Spinal cord (tissue), 10 donors: ENCODE measurements around the gene B3GNT3. TPM values are rescaled to one million over a fixed set of nuclear protein-coding genes. Genes with fewer than 3 reads are reported as not detected.
A peak's percentile ranks its signal among the peaks of the same experiment; 100 is the strongest.

Experiments
- DNase-seq, 6 donors: peaks; one replicate each; pipeline versions ENCODE4 v3.0.0 to v3.0.0-alpha.2; 2013 to 2015; ENCODE audit warnings: low spot score in 6 of 6, low read depth in 4 of 6
- H3K27ac ChIP-seq: one replicate; pipeline ENCODE4 v1.5.1; 2013; ENCODE audit warnings: low read depth, low read length, control low read depth
- H3K27me3 ChIP-seq: one replicate; pipeline ENCODE4 v1.6.1; 2013; ENCODE audit warnings: low read length; ENCODE audit not compliant: control insufficient read depth, insufficient read depth
- H3K36me3 ChIP-seq: one replicate; pipeline ENCODE4 v1.6.1; 2013; ENCODE audit warnings: low read length; ENCODE audit not compliant: control insufficient read depth, insufficient read depth
- H3K4me1 ChIP-seq: one replicate; pipeline ENCODE4 v1.6.1; 2013; ENCODE audit warnings: low read length; ENCODE audit not compliant: control insufficient read depth, insufficient read depth
- H3K4me3 ChIP-seq: one replicate; pipeline ENCODE4 v1.5.1; 2013; ENCODE audit warnings: low read depth, low read length, control low read depth
- H3K9me3 ChIP-seq: one replicate; pipeline ENCODE4 v1.6.1; 2013; ENCODE audit warnings: low read length; ENCODE audit not compliant: control insufficient read depth, insufficient read depth
- WGBS: methylation state at CpG from one replicate; pipeline ENCODE4 v1.1.5; 2013; ENCODE audit warnings: missing lambda C conversion rate; ENCODE audit not compliant: insufficient coverage; 5-methylcytosine and 5-hydroxymethylcytosine counted together
- polyA plus RNA-seq, 2 donors: library from polyadenylated mRNA; unstranded; fragments of 120-200 nt; gene quantifications; one replicate each; pipeline ENCODE4 v1.2.1, GENCODE V29; 2013; ENCODE audit not compliant: insufficient read length in 2 of 2
- total RNA-seq, 2 donors: library from RNA; depleted of rRNA in 1 of 2; stranded (reverse); fragments of 120-200 nt in 1 of 2; fragments of >200 nt in 1 of 2; gene quantifications; one replicate each; pipeline versions ENCODE4 v1.2.3 to v1.2.4, GENCODE V29; 2013 to 2014
- donor health status: healthy.

The B3GNT3 gene
- total and polyA plus RNA-seq, 4 donors, result 0.11 to 0.12 TPM; not detected in 2

- Histone ChIP-seq H3K4me1 (peaks cover 17% of the 10 kb centered on the region), H3K27ac (no peak overlapping the region), H3K9me3 (no peaks in the 10 kb centered on the region), H3K27me3 (peaks cover 10% of the 10 kb centered on the region), H3K4me3 (peak overlapping the region; percentile 29), H3K36me3 (no peaks in the 10 kb centered on the region)
- 16% methylated on average over 25 of the region's 25 CpGs for WGBS
- peak in 1 of 6 donors; percentile 16 for DNase-seq
Measured at GRCh38 chr19:17831419-17831888, 36.5 kb downstream of the B3GNT3 start.

DNA sequence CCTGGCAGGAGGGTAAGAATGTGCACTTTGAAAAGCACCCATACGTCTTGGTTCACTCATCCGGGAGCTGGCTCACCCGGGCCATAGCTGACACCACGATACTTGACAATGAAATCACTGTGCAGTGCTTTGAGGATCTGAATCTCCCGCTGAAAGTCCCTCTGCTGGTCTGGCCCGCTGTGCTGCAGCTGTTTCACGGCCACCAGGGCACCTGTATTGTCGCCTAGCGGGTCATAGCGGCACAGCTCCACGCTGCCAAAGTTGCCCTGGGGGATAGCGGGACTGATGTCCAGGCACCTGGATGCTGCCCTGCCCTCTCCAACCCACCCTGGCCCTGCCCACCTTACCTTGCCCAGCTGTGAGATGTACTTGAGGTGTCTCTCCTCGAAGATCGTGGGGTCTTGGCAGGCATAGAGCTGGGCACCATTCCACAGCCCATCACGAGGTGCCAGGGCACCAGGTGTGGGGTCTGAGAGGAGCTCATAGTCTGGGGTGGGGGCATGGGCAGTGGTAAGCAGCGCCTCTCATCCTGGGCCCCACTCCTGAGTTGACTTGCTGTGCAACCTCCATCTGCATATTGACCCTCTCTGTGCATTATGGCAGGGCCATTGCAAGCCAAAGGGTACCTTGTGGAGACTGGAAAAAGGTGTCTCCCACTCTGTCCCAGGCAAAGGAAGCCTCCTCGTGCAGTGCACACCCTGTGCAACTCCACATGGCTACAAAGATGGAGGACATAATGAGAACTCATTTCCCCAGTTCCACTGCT is 37.7 kb downstream of the B3GNT3 start:
- Histone ChIP-seq H3K36me3 (no peaks in the 10 kb centered on the region), H3K4me3 (no peak overlapping the region), H3K27me3 (peaks cover 10% of the 10 kb centered on the region), H3K9me3 (no peaks in the 10 kb centered on the region), H3K4me1 (peaks cover 17% of the 10 kb centered on the region), H3K27ac (no peak overlapping the region)
- WGBS, result 84% methylated on average over 14 of the region's 17 CpGs
- DNase-seq, result no peak

DNA sequence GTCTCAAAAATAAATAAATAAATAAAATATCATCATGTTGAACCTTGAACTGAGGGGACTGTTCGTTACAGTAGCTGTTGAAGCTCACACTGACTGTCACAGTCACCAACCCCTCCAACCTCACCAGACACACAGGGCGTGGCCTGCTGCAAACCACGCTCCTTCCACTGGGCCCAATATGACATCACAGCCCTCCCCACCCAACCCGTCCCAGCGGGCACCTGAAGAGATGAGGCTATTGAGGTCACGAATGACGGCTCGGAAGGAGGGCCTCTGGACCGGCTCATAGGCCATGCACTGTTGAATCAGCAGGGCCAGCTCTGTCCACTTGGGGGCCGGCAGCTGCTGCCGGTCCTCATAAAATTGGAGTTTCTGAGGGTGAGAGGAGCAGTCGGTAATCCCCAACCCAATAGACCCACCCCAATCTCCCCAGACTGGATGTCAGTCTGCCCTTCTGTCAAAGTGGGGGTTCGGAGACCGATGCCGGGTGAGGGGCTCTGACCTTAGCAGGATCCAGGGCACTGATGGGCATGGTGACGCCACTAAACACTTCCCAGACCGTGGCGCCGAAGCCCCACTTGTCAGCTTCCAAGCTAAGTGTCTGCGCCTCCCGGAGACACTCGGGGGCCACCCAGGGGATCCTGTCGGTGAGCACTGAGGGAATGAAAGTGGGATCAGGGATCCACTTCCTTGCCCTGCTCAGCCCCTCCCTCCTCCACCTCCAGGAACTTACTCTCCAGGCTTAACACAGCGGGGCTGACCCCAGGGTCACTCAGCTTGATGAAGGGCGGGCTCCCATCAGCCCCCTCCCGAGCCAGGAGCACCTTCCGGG is 39.6 kb downstream of the B3GNT3 start:
- Histone ChIP-seq H3K4me1 (peaks cover 17% of the 10 kb centered on the region), H3K27me3 (peaks cover 10% of the 10 kb centered on the region), H3K9me3 (no peaks in the 10 kb centered on the region), H3K4me3 (no peak overlapping the region), H3K36me3 (no peaks in the 10 kb centered on the region), H3K27ac (no peak overlapping the region)
- 61% methylated on average over 20 of the region's 27 CpGs for WGBS
- DNase-seq, result no peak

DNA sequence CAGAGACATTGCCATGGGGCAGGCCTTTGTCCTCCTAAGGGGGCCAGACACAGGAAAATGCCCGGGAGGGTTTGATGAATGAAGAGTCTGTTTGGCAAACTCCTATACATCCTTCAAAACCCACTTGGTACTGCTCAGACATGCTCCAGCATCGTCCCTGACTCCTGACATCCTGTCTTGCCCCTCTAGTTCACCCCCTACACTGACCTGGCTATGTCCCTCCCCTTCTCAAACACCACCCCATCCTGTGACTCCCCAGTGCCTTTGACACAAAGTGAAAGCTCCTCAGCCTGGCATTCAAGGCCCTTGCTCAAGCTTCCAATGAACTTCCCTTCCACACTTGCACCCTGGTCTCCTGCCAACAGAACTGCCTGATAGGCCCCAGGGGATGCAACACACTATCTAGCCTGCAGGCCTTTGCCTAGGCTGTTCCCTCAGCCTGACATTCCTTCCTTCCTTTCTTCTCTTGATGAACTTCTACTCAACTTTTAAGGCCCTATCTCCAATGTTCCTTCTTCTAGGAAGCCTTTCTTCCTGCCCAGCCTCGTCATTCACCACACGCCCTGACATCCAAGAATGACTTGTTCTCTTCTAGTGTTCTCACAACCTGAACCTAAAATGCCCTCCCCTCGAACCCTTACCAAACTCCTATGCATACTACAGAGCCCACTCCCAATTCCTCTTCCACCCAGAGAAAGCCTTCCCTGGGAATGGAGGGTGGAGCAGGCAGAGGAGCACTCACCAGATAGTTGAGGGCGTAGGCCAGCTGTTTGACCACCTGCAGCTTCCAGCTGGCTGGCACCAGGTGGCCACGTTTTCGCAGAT is 40.5 kb downstream of the B3GNT3 start:
- WGBS, result 77% methylated on average over 6 of the region's 8 CpGs
- Histone ChIP-seq H3K4me3 (no peak overlapping the region), H3K4me1 (peaks cover 10% of the 10 kb centered on the region), H3K27me3 (peaks cover 10% of the 10 kb centered on the region), H3K27ac (no peak overlapping the region), H3K36me3 (no peaks in the 10 kb centered on the region), H3K9me3 (no peaks in the 10 kb centered on the region)
- no peak for DNase-seq

DNA sequence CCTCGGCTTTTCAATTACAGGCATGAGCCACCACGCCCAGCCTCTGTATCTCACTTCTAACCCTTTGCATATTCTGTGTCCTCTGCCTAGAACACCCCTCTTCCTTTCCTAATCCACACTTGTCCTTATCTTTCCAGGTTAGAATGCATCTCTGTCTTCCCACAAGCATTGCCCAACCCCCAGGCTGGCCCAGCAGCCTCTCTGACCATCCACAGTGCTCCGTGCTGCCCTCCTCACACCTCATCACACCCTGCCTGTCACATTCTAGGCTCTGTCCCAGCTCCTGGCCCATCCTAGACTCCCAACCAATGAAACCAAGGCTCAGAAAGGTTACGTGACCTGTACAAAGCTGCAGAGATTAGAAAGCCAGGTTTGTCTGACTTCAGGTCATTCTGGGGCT is 41.6 kb downstream of the B3GNT3 start:
- WGBS, result 54% methylated on average over 3 of the region's 4 CpGs
- peaks cover 7% of the 10 kb centered on the region for H3K4me1 ChIP-seq

GRCh38 chr19:17837972-17838371 is 43.0 kb downstream of the B3GNT3 start:
- no peak overlapping the region for H3K4me3 ChIP-seq
- H3K36me3 ChIP-seq, result peaks cover 2% of the 10 kb centered on the region
- H3K9me3 ChIP-seq, result no peaks in the 10 kb centered on the region
- H3K27ac ChIP-seq, result no peak overlapping the region
- no peak for DNase-seq
- peaks cover 20% of the 10 kb centered on the region for H3K4me1 ChIP-seq
- peaks cover 9% of the 10 kb centered on the region for H3K27me3 ChIP-seq
- 87% methylated on average over 5 of the region's 7 CpGs for WGBS

More for the DNA sequence above, 41.6 kb downstream of the B3GNT3 start:
- Histone ChIP-seq H3K27me3 (peaks cover 11% of the 10 kb centered on the region), H3K36me3 (peaks cover 2% of the 10 kb centered on the region), H3K27ac (no peak overlapping the region), H3K9me3 (no peaks in the 10 kb centered on the region), H3K4me3 (no peak overlapping the region)
- DNase-seq, result no peak

DNA sequence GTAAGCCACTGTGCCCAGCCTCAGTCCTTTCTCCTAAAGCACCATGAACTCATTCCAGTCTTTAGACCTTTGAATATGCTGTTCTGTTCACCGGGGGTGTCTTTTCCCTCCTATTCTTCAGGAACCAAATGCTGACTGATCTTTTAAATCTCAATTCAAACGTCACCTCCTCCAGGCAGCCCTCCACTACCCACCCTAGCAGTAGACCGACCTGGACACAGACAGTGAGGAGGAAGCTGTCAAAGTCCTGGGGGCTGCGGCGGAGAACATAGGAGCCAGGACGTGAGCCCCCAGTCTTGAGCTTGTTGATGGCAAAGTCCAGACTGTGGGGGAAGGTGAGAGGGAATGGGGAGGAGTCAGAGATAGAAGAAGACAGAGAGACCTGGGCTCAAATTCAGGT is 45.1 kb downstream of the B3GNT3 start:
- Histone ChIP-seq H3K4me3 (no peak overlapping the region), H3K36me3 (peaks cover 6% of the 10 kb centered on the region), H3K27ac (no peak overlapping the region), H3K4me1 (peaks cover 23% of the 10 kb centered on the region), H3K9me3 (no peaks in the 10 kb centered on the region), H3K27me3 (peaks cover 9% of the 10 kb centered on the region)
- no peak for DNase-seq
- 67% methylated on average over 2 of the region's 6 CpGs for WGBS

GRCh38 chr19:17841371-17841809 is 46.5 kb downstream of the B3GNT3 start:
- 9% methylated on average over 27 of the region's 30 CpGs for WGBS
- Histone ChIP-seq H3K27me3 (peaks cover 9% of the 10 kb centered on the region), H3K9me3 (no peaks in the 10 kb centered on the region), H3K36me3 (peaks cover 6% of the 10 kb centered on the region), H3K4me3 (peak overlapping the region; percentile 31), H3K4me1 (peaks cover 23% of the 10 kb centered on the region), H3K27ac (no peak overlapping the region)
- DNase-seq, result peak in 1 of 6 donors; percentile 9
